ENCODE data around the gene FCN2. TPM values are rescaled to one million over a fixed set of nuclear protein-coding genes. Genes with fewer than 3 reads are reported as not detected.

The FCN2 gene
- total RNA-seq, 2 experiments from 2014 or later, result not detected

DNA sequence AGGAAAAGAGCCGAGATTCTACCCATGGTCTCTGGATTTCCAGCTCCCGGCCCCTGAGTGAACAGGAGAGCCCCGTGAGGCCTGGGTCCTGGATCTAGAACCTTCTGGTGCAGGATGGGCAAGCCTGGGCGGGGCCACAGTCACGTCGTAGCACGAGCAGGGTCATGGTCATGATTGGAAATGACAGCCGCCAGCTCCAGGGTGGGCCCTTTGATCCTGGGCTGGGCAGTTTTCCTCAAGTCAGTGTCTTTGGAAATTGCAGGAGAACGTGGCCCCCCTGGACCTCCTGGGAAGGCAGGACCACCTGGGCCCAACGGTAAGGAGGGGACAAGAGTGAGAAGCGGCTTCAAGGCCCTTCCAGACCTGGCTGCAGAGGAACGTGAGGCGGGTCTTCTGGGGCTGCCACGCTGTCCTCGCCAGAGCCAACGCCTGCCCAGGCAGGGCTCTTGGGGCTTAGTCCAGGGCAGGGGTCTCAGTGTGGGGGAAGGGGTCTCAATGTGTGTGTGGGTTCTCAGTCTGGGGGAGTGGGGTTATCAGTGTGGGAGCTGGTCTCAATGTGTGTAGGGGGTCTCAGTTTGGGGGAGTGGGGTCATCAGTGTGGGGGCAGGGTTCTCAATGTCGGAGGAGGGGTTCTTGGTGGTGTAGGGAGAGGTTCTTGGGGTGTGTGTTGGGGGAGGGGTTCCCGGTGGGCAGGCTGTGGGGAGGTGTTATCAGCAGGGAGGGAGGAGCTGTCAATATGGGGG, 2.6 kb downstream of the FCN2 start:
- intact Hi-C loops (cut with micrococcal nuclease; ENCODE audit: unreplicated experiment), result no loop called here
- no peaks in the 10 kb centered on the region for H3K9me3 ChIP-seq (ENCODE audit: low read length)
- H3K9me2 ChIP-seq (ENCODE audit: insufficient read depth, low read length), result no peaks in the 10 kb centered on the region
- ChIA-PET CTCF (ENCODE audit: unreplicated experiment) (interaction anchor here (0.6 kb wide), 1 partner anchor 924 kb away, joined by 3 read pairs; no protein-coding TSS in a partner anchor), POLR2A (interaction anchor here (0.6 to 0.7 kb wide), 2 partner anchors 14 to 59 kb away, joined by 3 to 6 read pairs; no protein-coding TSS in a partner anchor)
- no peak overlapping the region for H3K4me2 ChIP-seq (ENCODE audit: low read length)
- no peaks in the 10 kb centered on the region for H3K36me3 ChIP-seq (ENCODE audit: insufficient read depth, low read length)
- no TSS peak for BruUV-seq (replicated peaks)
- H3K79me2 ChIP-seq (ENCODE audit: insufficient read depth, low read depth, low read length), result no peaks in the 10 kb centered on the region
- no peak overlapping the region for H2AFZ ChIP-seq (ENCODE audit: low read length)
- peaks cover 1% of the 10 kb centered on the region for H3K4me1 ChIP-seq (ENCODE audit: insufficient read depth, low read length, poor library complexity, severe bottlenecking)
- no peak overlapping the region for H3K4me3 ChIP-seq (ENCODE audit: low read depth, low read length, poor library complexity, severe bottlenecking)
- no peak for TF ChIP-seq EZH2phosphoT487 (IDR thresholded peaks at IDR 0.05; ENCODE audit: borderline replicate concordance, low read depth, low read length)
- DNase-seq (ENCODE audit: low spot score), result no peak
- H3K27ac ChIP-seq (ENCODE audit: low read depth, low read length, poor library complexity, severe bottlenecking), result no peak overlapping the region
- H4K20me1 ChIP-seq (ENCODE audit: insufficient read depth, low read length), result no peaks in the 10 kb centered on the region

DNA sequence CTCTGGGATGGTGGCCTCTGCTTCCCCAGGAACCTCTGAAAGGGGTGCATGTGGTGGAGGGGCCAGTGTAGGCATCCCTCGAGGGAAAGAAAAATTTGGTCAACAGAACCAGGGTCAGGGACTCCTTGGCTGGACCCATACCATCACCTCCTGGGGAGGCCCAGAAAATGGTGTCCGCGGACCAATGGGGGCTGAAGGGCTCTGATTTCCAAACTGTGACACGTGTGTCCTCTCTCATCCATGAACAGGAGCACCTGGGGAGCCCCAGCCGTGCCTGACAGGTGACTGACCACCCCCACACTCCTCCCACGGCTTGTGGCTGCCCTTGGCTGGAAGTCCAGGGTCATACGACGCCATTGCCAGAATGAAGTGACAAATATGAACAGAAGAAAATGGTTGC, 3.9 kb downstream of the FCN2 start:
- ChIA-PET POLR2A (no interaction called here), CTCF (ENCODE audit: unreplicated experiment) (no interaction called here)
- TF ChIP-seq, protein P1, sequence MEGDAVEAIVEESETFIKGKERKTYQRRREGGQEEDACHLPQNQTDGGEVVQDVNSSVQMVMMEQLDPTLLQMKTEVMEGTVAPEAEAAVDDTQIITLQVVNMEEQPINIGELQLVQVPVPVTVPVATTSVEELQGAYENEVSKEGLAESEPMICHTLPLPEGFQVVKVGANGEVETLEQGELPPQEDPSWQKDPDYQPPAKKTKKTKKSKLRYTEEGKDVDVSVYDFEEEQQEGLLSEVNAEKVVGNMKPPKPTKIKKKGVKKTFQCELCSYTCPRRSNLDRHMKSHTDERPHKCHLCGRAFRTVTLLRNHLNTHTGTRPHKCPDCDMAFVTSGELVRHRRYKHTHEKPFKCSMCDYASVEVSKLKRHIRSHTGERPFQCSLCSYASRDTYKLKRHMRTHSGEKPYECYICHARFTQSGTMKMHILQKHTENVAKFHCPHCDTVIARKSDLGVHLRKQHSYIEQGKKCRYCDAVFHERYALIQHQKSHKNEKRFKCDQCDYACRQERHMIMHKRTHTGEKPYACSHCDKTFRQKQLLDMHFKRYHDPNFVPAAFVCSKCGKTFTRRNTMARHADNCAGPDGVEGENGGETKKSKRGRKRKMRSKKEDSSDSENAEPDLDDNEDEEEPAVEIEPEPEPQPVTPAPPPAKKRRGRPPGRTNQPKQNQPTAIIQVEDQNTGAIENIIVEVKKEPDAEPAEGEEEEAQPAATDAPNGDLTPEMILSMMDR (conservative IDR thresholded peaks at IDR 0.05; ENCODE audit: low read length), result no peak
- TF ChIP-seq EZH2phosphoT487 (IDR thresholded peaks at IDR 0.05; ENCODE audit: borderline replicate concordance, low read depth, low read length), result no peak
- BruUV-seq (replicated peaks), result no TSS peak
- peaks cover 14% of the 10 kb centered on the region for H3K4me1 ChIP-seq (ENCODE audit: insufficient read depth, low read length, poor library complexity, severe bottlenecking)
- H3K9me3 ChIP-seq (ENCODE audit: low read length), result no peaks in the 10 kb centered on the region
- H3K27ac ChIP-seq (ENCODE audit: low read depth, low read length, poor library complexity, severe bottlenecking), result no peak overlapping the region
- H3K79me2 ChIP-seq (ENCODE audit: insufficient read depth, low read depth, low read length), result no peaks in the 10 kb centered on the region
- intact Hi-C loops (cut with micrococcal nuclease; ENCODE audit: unreplicated experiment), result no loop called here
- no peak for DNase-seq (ENCODE audit: low spot score)
- H3K4me3 ChIP-seq (ENCODE audit: low read depth, low read length, poor library complexity, severe bottlenecking), result no peak overlapping the region
- H3K9me2 ChIP-seq (ENCODE audit: insufficient read depth, low read length), result no peaks in the 10 kb centered on the region
- H4K20me1 ChIP-seq (ENCODE audit: insufficient read depth, low read length), result no peaks in the 10 kb centered on the region
- no peak overlapping the region for H3K4me2 ChIP-seq (ENCODE audit: low read length)
- H3K36me3 ChIP-seq (ENCODE audit: insufficient read depth, low read length), result no peaks in the 10 kb centered on the region
- H2AFZ ChIP-seq (ENCODE audit: low read length), result no peak overlapping the region

DNA sequence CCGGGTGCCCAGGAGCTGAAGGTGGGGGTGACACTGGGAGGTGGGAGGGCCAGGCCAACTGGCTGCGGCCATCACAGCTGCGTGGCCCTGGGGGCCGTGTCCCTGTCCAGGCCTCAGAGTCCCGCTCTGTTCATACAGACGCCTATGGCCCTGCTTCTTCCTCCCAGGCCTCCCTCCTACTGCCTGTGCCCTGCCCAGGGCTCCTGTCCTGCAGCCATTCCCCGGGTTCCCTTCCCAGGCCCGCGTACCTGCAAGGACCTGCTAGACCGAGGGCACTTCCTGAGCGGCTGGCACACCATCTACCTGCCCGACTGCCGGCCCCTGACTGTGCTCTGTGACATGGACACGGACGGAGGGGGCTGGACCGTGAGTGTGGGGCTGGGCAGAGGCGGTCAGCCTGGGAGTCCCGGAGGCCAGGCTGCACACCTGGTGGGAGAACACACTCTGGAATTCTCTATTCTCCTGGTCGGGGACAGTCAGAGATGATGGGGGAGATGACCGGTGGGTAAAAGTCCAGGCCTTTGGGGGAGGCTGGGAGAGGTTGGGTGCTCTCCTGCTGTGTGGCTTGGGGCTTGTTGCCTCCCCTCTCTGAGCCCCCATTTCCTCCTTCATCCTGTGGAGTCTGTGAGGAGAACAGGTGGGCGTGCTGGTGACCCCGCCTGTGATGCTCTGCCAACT, 4.5 kb downstream of the FCN2 start:
- intact Hi-C loops (cut with micrococcal nuclease; ENCODE audit: unreplicated experiment), result no loop called here
- H4K20me1 ChIP-seq (ENCODE audit: insufficient read depth, low read length), result no peaks in the 10 kb centered on the region
- no peak overlapping the region for H3K4me2 ChIP-seq (ENCODE audit: low read length)
- no peak overlapping the region for H3K4me3 ChIP-seq (ENCODE audit: low read depth, low read length, poor library complexity, severe bottlenecking)
- no peaks in the 10 kb centered on the region for H3K9me2 ChIP-seq (ENCODE audit: insufficient read depth, low read length)
- H3K9me3 ChIP-seq (ENCODE audit: low read length), result no peaks in the 10 kb centered on the region
- TF ChIP-seq, protein P1 (conservative IDR thresholded peaks at IDR 0.05; ENCODE audit: low read length), result no peak
- TF ChIP-seq EZH2phosphoT487 (IDR thresholded peaks at IDR 0.05; ENCODE audit: borderline replicate concordance, low read depth, low read length), result no peak
- CTCF ChIA-PET (ENCODE audit: unreplicated experiment), result no interaction called here
- no TSS peak for BruUV-seq (replicated peaks)
- H2AFZ ChIP-seq (ENCODE audit: low read length), result no peak overlapping the region
- H3K79me2 ChIP-seq (ENCODE audit: insufficient read depth, low read depth, low read length), result no peaks in the 10 kb centered on the region
- H3K27ac ChIP-seq (ENCODE audit: low read depth, low read length, poor library complexity, severe bottlenecking), result no peak overlapping the region
- no peak for DNase-seq (ENCODE audit: low spot score)
- POLR2A ChIA-PET, result no interaction called here
- peaks cover 21% of the 10 kb centered on the region for H3K4me1 ChIP-seq (ENCODE audit: insufficient read depth, low read length, poor library complexity, severe bottlenecking)
- H3K36me3 ChIP-seq (ENCODE audit: insufficient read depth, low read length), result no peaks in the 10 kb centered on the region

Data from OCI-LY7 (cell line).